Measurements from ENCODE around the gene SVIP. TPM values are rescaled to one million over a fixed set of nuclear protein-coding genes. Genes with fewer than 3 reads are reported as not detected.

Gene SVIP
- total RNA-seq, 1 donor from 2014 or later = 16.9 TPM

DNA sequence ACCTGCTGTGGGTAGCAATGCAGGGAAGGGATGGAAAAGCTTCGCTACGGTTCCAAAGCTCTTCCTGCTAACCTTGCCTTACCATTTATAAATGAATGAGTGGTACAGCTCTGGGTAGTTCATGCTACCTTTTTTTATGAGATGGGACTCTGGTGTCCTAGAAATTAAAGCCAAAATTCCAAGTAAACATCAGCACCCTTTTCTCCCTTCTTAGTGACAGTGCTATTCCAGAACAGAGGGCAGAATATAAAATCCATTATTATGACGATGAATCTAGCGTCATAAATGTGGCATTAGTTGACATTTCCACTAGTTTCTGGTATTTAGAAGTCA, 447 bp upstream of the SVIP start:
- H3K27ac Mint-ChIP-seq = peak overlapping the region; percentile 59
- no peaks in the 10 kb centered on the region for H3K27me3 Mint-ChIP-seq
- POLR2A ChIA-PET = interaction anchor here (0.5 to 1.5 kb wide), 2 partner anchors 28 to 205 kb away, joined by 3 to 15 read pairs; partner anchors contain the start of gene FANCF
- H3K9me3 Mint-ChIP-seq = no peaks in the 10 kb centered on the region
- H3K36me3 Mint-ChIP-seq (ENCODE audit: low read depth) = peaks cover 13% of the 10 kb centered on the region
- peaks cover 14% of the 10 kb centered on the region for H3K4me1 Mint-ChIP-seq
- peak overlapping the region; percentile 94 for H3K4me3 Mint-ChIP-seq
- CTCF ChIA-PET = interaction anchor here (0.6 to 2.1 kb wide), 4 partner anchors 9 to 54 kb away, joined by 3 to 11 read pairs (median 3); no protein-coding TSS in a partner anchor
- no peak for DNase-seq
- no peak for ATAC-seq (ENCODE audit: low read depth)
- TF ChIP-seq, protein P1, sequence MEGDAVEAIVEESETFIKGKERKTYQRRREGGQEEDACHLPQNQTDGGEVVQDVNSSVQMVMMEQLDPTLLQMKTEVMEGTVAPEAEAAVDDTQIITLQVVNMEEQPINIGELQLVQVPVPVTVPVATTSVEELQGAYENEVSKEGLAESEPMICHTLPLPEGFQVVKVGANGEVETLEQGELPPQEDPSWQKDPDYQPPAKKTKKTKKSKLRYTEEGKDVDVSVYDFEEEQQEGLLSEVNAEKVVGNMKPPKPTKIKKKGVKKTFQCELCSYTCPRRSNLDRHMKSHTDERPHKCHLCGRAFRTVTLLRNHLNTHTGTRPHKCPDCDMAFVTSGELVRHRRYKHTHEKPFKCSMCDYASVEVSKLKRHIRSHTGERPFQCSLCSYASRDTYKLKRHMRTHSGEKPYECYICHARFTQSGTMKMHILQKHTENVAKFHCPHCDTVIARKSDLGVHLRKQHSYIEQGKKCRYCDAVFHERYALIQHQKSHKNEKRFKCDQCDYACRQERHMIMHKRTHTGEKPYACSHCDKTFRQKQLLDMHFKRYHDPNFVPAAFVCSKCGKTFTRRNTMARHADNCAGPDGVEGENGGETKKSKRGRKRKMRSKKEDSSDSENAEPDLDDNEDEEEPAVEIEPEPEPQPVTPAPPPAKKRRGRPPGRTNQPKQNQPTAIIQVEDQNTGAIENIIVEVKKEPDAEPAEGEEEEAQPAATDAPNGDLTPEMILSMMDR (IDR thresholded peaks at IDR 0.05) = no peak
- intact Hi-C loops (cut with micrococcal nuclease) = no loop called here

GRCh38 chr11:22828373-22828772, 1.2 kb downstream of the SVIP start:
- Mint-ChIP-seq H3K36me3 (ENCODE audit: low read depth) (peaks cover 26% of the 10 kb centered on the region), H3K27ac (no peak overlapping the region), H3K4me1 (peaks cover 14% of the 10 kb centered on the region), H3K9me3 (no peaks in the 10 kb centered on the region), H3K27me3 (no peaks in the 10 kb centered on the region), H3K4me3 (peak overlapping the region; percentile 94)
- DNase-seq = no peak
- CTCF ChIA-PET = interaction anchor here (1.4 to 2.1 kb wide), 2 partner anchors 9 to 40 kb away, joined by 4 to 11 read pairs; no protein-coding TSS in a partner anchor
- ATAC-seq (ENCODE audit: low read depth) = no peak
- TF ChIP-seq, protein P1 (IDR thresholded peaks at IDR 0.05) = no peak
- POLR2A ChIA-PET = no interaction called here
- intact Hi-C loops (cut with micrococcal nuclease) = no loop called here

GRCh38 chr11:22822203-22822602, 7.4 kb downstream of the SVIP start:
- intact Hi-C loops (cut with micrococcal nuclease) = no loop called here
- DNase-seq (no peak), ATAC-seq (ENCODE audit: low read depth) (no peak)
- TF ChIP-seq, protein P1 (IDR thresholded peaks at IDR 0.05) = no peak
- Mint-ChIP-seq H3K27me3 (no peaks in the 10 kb centered on the region), H3K9me3 (no peaks in the 10 kb centered on the region), H3K27ac (no peak overlapping the region), H3K36me3 (ENCODE audit: low read depth) (peaks cover 61% of the 10 kb centered on the region), H3K4me1 (no peaks in the 10 kb centered on the region), H3K4me3 (no peak overlapping the region)
- ChIA-PET POLR2A (no interaction called here), CTCF (no interaction called here)

DNA sequence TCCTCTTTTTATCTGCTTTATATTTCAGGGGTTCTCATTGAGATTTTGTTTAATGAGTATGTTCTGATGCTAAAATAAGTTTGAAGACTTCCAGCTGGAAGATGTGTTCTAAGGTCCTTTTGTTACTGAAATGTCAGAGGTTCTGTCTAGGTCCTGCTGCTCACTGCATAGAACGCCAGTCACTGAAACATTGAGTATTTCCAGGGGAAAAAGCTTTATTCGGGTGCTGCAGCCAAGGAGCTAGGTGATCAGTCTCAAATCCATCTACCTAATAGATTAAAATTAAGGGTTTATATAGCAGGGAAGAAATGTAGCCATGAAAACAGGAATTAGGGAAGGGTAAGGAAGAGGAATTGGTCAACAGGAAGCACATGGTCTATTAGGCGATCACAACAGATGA, 19.7 kb downstream of the SVIP start:
- DNase-seq (no peak), ATAC-seq (ENCODE audit: low read depth) (no peak)
- intact Hi-C loops (cut with micrococcal nuclease) = no loop called here
- ChIA-PET CTCF (interaction anchor here (0.7 kb wide), 1 partner anchor 22 kb away, joined by 3 read pairs; no protein-coding TSS in a partner anchor), POLR2A (interaction anchor here (1.0 kb wide), 1 partner anchor 8 kb away, joined by 3 read pairs; no protein-coding TSS in a partner anchor)
- no peaks in the 10 kb centered on the region for H3K36me3 Mint-ChIP-seq (ENCODE audit: low read depth)
- no peaks in the 10 kb centered on the region for H3K27me3 Mint-ChIP-seq
- H3K4me3 Mint-ChIP-seq = no peak overlapping the region
- no peak overlapping the region for H3K27ac Mint-ChIP-seq
- H3K9me3 Mint-ChIP-seq = no peaks in the 10 kb centered on the region
- H3K4me1 Mint-ChIP-seq = peaks cover 15% of the 10 kb centered on the region
- TF ChIP-seq, protein P1 (IDR thresholded peaks at IDR 0.05) = no peak

GRCh38 chr11:22808571-22809197, 20.9 kb downstream of the SVIP start:
- no peak overlapping the region for H3K27ac Mint-ChIP-seq

More at GRCh38 chr11:22808571-22809197, 20.9 kb downstream of the SVIP start:
- Mint-ChIP-seq H3K36me3 (ENCODE audit: low read depth) (no peaks in the 10 kb centered on the region), H3K9me3 (no peaks in the 10 kb centered on the region), H3K4me3 (no peak overlapping the region), H3K27me3 (no peaks in the 10 kb centered on the region), H3K4me1 (peaks cover 15% of the 10 kb centered on the region)
- ChIA-PET POLR2A (no interaction called here), CTCF (no interaction called here)
- ATAC-seq (ENCODE audit: low read depth) (no peak), DNase-seq (no peak)
- TF ChIP-seq, protein P1 (IDR thresholded peaks at IDR 0.05) = no peak
- intact Hi-C loops (cut with micrococcal nuclease) = no loop called here

All from activated B cell treated with CpG ODN at 0.5 μM for 24 hours (primary cell).